WERI-Rb-1 (cell line): ENCODE results near the gene RNU6-8.

Source experiments
- DNase-seq: peaks from one replicate; pipeline ENCODE4 v3.0.0-alpha.2; 2020
- H3K27ac ChIP-seq: fragments of 250-450 bp; sonication (Bioruptor Pico); 2 replicates; pipeline ENCODE4 v1.5.1; 2020; ENCODE audit warnings: mild to moderate bottlenecking, moderate library complexity
- H3K27me3 ChIP-seq: fragments of 250-450 bp; sonication (Bioruptor Pico); 2 replicates; pipeline ENCODE4 v1.5.1; 2021; ENCODE audit warnings: mild to moderate bottlenecking, low read depth, moderate library complexity; ENCODE audit not compliant: insufficient read depth, severe bottlenecking
- H3K36me3 ChIP-seq: fragments of 250-450 bp; sonication (Bioruptor Pico); 2 replicates; pipeline ENCODE4 v1.5.1; 2020; ENCODE audit warnings: mild to moderate bottlenecking, moderate library complexity
- H3K4me3 ChIP-seq: 2 replicates; pipeline ENCODE4 v1.5.1; 2011; ENCODE audit warnings: low read depth, mild to moderate bottlenecking, control low read depth, low read length
- H3K9me3 ChIP-seq: fragments of 250-450 bp; sonication (Bioruptor Pico); 2 replicates; pipeline ENCODE4 v1.5.1; 2021; ENCODE audit warnings: mild to moderate bottlenecking, moderate library complexity; ENCODE audit not compliant: severe bottlenecking
- CTCF ChIP-seq: IDR thresholded peaks from 2 replicates; pipeline ENCODE4 v1.5.1; 2011; ENCODE audit warnings: low read depth, mild to moderate bottlenecking, control low read depth, inconsistent platforms, low read length

Gene RNU6-8

GRCh38 chr14:32166924-32167323 is 36.1 kb downstream of the RNU6-8 start:
- no peak for TF ChIP-seq CTCF
- H3K9me3 ChIP-seq, result no peaks in the 10 kb centered on the region
- DNase-seq, result no peak
- H3K27me3 ChIP-seq, result no peaks in the 10 kb centered on the region
- no peak overlapping the region for H3K27ac ChIP-seq
- no peaks in the 10 kb centered on the region for H3K36me3 ChIP-seq
- H3K4me3 ChIP-seq, result no peak overlapping the region

GRCh38 chr14:32166029-32166428 is 37.0 kb downstream of the RNU6-8 start:
- no peaks in the 10 kb centered on the region for H3K27me3 ChIP-seq
- no peak overlapping the region for H3K27ac ChIP-seq
- DNase-seq, result no peak
- H3K4me3 ChIP-seq, result no peak overlapping the region
- TF ChIP-seq CTCF, result no peak
- no peaks in the 10 kb centered on the region for H3K36me3 ChIP-seq
- no peaks in the 10 kb centered on the region for H3K9me3 ChIP-seq
